ENCODE results near the gene CHAC2. TPM values are rescaled to one million over a fixed set of nuclear protein-coding genes. Genes with fewer than 3 reads are reported as not detected.

CHAC2 gene
- total and polyA plus RNA-seq, 2 donors (not counting 1 experiment from before 2014, with no cell fraction given), result 1.6 to 3.2 TPM

DNA sequence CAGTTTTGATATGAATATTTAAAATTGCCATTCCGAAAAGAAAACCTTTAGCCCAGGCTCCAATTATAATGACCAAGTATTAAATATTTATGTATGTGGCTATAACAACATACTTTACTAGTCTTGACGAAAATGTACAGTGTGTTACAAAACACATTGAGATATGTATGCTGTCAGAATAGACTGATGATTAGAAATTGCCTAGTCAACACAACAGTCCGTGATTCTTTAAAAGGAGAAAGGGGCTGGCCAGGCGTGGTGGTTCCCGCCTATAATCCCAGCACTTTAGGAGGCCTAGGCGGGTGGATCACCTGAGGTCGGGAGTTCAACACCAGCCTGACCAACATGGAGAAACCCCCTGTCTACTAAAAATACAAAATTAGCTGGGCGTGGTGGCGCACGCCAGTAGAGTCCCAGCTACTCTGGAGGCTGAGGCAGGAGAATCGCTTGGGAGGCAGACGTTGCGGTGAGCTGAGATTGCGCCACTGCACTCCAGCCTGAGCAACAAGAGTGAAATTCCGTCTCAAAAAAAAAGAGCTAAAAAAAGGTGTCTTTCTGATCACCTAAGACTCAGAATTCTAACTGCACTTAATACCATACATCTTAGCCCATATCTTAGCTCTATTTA is 1.8 kb downstream of the CHAC2 start:
- peaks cover 31% of the 10 kb centered on the region for H3K4me1 Mint-ChIP-seq
- Histone ChIP-seq H3K4me3 (ENCODE audit: control extremely low read depth in 1 of 5, extremely low read depth in 1 of 5, insufficient read depth in 1 of 5, low read depth in 2 of 5, low read length in 4 of 5) (no peak overlapping the region), H3K4me1 (ENCODE audit: control insufficient read depth in 2 of 2, insufficient read depth in 2 of 2, low read length in 2 of 2) (peaks cover 7 to 10% of the 10 kb centered on the region in 2 donors), H3K36me3 (replicated peaks in 1 of 2; ENCODE audit: control extremely low read depth in 1 of 2, control insufficient read depth in 1 of 2, extremely low read depth in 1 of 2, insufficient read depth in 2 of 2, low read length in 1 of 2) (peaks cover 0 to 2% of the 10 kb centered on the region in 2 experiments), H3K9ac (ENCODE audit: low read length) (no peak overlapping the region), H3K9me3 (ENCODE audit: control extremely low read depth in 1 of 3, control insufficient read depth in 2 of 3, insufficient read depth in 1 of 3, low read length in 2 of 3) (no peaks in the 10 kb centered on the region), H3K27ac (ENCODE audit: low read length in 2 of 2) (peak overlapping the region in 1 of 2 donors; percentile 4), H4K20me1 (ENCODE audit: control insufficient read depth, insufficient read depth, low read length, poor library complexity, severe bottlenecking) (no peaks in the 10 kb centered on the region), H3K27me3 (replicated peaks in 1 of 4; ENCODE audit: control extremely low read depth in 1 of 4, control insufficient read depth in 3 of 4, insufficient read depth in 4 of 4, low read length in 3 of 4) (no peaks in the 10 kb centered on the region), H3K79me2 (ENCODE audit: control insufficient read depth, insufficient read depth, low read length) (peaks cover 44% of the 10 kb centered on the region), H3K4me2 (replicated peaks; ENCODE audit: low read depth, low read length, poor library complexity, severe bottlenecking) (no peak overlapping the region), H2AFZ (ENCODE audit: insufficient read depth, low read depth, low read length, poor library complexity, severe bottlenecking) (no peak overlapping the region)
- H3K27ac Mint-ChIP-seq, result peak overlapping the region; percentile 46
- POLR2A ChIA-PET, result no interaction called here
- peak overlapping the region; percentile 89 for H3K4me3 Mint-ChIP-seq
- ATAC-seq (ENCODE audit: low read depth) (no peak), DNase-seq (no peak)
- no peaks in the 10 kb centered on the region for H3K27me3 Mint-ChIP-seq
- intact Hi-C loops (cut with micrococcal nuclease), result loop anchor here (5.0 to 10.0 kb wide), 5 partner anchors 205 to 1748 kb away; partner anchors contain the start of genes ACYP2, CCDC88A, CFAP36 and EML6
- CTCF ChIA-PET, result interaction anchor here (0.8 kb wide), 1 partner anchor 17 kb away, joined by 3 read pairs; the partner anchor contains the start of genes ASB3 and ERLEC1
- TF ChIP-seq, protein P1, sequence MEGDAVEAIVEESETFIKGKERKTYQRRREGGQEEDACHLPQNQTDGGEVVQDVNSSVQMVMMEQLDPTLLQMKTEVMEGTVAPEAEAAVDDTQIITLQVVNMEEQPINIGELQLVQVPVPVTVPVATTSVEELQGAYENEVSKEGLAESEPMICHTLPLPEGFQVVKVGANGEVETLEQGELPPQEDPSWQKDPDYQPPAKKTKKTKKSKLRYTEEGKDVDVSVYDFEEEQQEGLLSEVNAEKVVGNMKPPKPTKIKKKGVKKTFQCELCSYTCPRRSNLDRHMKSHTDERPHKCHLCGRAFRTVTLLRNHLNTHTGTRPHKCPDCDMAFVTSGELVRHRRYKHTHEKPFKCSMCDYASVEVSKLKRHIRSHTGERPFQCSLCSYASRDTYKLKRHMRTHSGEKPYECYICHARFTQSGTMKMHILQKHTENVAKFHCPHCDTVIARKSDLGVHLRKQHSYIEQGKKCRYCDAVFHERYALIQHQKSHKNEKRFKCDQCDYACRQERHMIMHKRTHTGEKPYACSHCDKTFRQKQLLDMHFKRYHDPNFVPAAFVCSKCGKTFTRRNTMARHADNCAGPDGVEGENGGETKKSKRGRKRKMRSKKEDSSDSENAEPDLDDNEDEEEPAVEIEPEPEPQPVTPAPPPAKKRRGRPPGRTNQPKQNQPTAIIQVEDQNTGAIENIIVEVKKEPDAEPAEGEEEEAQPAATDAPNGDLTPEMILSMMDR (IDR thresholded peaks at IDR 0.05), result no peak
- no peak for TF ChIP-seq EZH2 (IDR thresholded peaks at IDR 0.05; ENCODE audit: borderline replicate concordance, insufficient read depth, low read depth, low read length, poor library complexity, severe bottlenecking)
- 99% methylated on average over 8 of the region's 15 CpGs for WGBS (ENCODE audit: insufficient coverage)
- H3K9me3 Mint-ChIP-seq (ENCODE audit: insufficient read depth), result no peaks in the 10 kb centered on the region

DNA sequence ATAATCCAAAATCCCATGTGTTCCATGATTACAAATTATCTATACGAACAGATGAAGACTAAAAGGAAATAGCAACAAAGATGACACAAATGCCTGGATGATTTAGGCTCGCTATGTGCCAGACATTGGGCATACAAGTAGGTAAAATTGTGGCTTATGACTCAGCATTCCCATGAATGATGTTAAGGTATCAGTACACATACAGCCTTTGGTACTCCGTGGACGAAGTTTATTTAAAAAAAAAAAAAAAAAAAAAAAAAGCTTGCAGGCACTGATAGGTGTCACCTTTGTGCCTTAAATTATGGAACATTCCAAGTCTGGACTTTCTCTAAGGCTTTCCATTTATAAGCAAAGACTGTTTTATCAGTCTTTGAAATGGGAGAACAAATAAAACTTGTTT is 2.7 kb downstream of the CHAC2 start:
- WGBS (ENCODE audit: insufficient coverage), result 89% methylated on average over 1 of the region's 4 CpGs
- Mint-ChIP-seq H3K4me1 (peaks cover 31% of the 10 kb centered on the region), H3K4me3 (no peak overlapping the region), H3K9me3 (ENCODE audit: insufficient read depth) (no peaks in the 10 kb centered on the region), H3K27ac (no peak overlapping the region), H3K27me3 (no peaks in the 10 kb centered on the region)
- Histone ChIP-seq H3K4me1 (ENCODE audit: control insufficient read depth in 2 of 2, insufficient read depth in 2 of 2, low read length in 2 of 2) (peaks cover 7 to 10% of the 10 kb centered on the region in 2 donors), H3K4me2 (replicated peaks; ENCODE audit: low read depth, low read length, poor library complexity, severe bottlenecking) (no peak overlapping the region), H4K20me1 (ENCODE audit: control insufficient read depth, insufficient read depth, low read length, poor library complexity, severe bottlenecking) (no peaks in the 10 kb centered on the region), H3K79me2 (ENCODE audit: control insufficient read depth, insufficient read depth, low read length) (peaks cover 44% of the 10 kb centered on the region), H3K27me3 (replicated peaks in 1 of 4; ENCODE audit: control extremely low read depth in 1 of 4, control insufficient read depth in 3 of 4, insufficient read depth in 4 of 4, low read length in 3 of 4) (no peaks in the 10 kb centered on the region), H3K27ac (ENCODE audit: low read length in 2 of 2) (peak overlapping the region in 1 of 2 donors; percentile 34), H3K36me3 (replicated peaks in 1 of 2; ENCODE audit: control extremely low read depth in 1 of 2, control insufficient read depth in 1 of 2, extremely low read depth in 1 of 2, insufficient read depth in 2 of 2, low read length in 1 of 2) (no peaks in the 10 kb centered on the region), H3K4me3 (ENCODE audit: control extremely low read depth in 1 of 5, extremely low read depth in 1 of 5, insufficient read depth in 1 of 5, low read depth in 2 of 5, low read length in 4 of 5) (no peak overlapping the region), H3K9me3 (ENCODE audit: control extremely low read depth in 1 of 3, control insufficient read depth in 2 of 3, insufficient read depth in 1 of 3, low read length in 2 of 3) (no peaks in the 10 kb centered on the region), H3K9ac (ENCODE audit: low read length) (no peak overlapping the region), H2AFZ (ENCODE audit: insufficient read depth, low read depth, low read length, poor library complexity, severe bottlenecking) (no peak overlapping the region)
- TF ChIP-seq, protein P1 (IDR thresholded peaks at IDR 0.05), result no peak
- TF ChIP-seq EZH2 (IDR thresholded peaks at IDR 0.05; ENCODE audit: borderline replicate concordance, insufficient read depth, low read depth, low read length, poor library complexity, severe bottlenecking), result no peak
- POLR2A ChIA-PET, result interaction anchor here (0.7 kb wide), 1 partner anchor 1417 kb away, joined by 16 read pairs; no protein-coding TSS in a partner anchor
- intact Hi-C loops (cut with micrococcal nuclease), result no loop called here
- CTCF ChIA-PET, result no interaction called here
- no peak for DNase-seq
- no peak for ATAC-seq (ENCODE audit: low read depth)

Data from B cell (primary cell).